Measurements from ENCODE around the gene SFMBT2.

Gene SFMBT2

GRCh38 chr10:7264313-7264756, 146.5 kb downstream of the SFMBT2 start:
- no peak for DNase-seq (ENCODE audit: low read depth)

GRCh38 chr10:7263616-7264015, 147.2 kb downstream of the SFMBT2 start:
- no peak for DNase-seq (ENCODE audit: low read depth)

DNA sequence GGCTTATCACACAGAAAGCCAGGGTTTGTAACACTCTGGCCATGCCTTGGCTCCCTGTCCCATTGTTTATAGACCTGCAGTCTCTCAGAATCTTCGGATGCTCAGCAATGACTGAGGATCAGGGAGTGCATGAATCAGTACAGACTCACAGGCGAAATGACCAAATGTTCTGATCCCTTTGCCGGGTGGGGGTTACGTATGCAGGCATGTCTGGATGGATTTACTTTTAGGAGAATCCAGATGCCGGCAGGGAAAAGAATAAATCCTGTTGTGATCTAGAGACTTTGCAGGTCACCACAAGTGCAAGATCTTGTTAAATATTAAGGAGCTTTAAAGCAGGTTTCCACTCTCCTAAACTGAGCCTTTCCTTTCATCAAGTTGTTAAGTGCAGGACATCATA, 149.5 kb downstream of the SFMBT2 start:
- DNase-seq (ENCODE audit: low read depth), result no peak

- DNase-seq (ENCODE audit: low read depth), result no peak
Measured at GRCh38 chr10:7260912-7261311, 149.9 kb downstream of the SFMBT2 start.

- no peak for DNase-seq (ENCODE audit: low read depth)
Measured at GRCh38 chr10:7260412-7260900, 150.4 kb downstream of the SFMBT2 start.

- DNase-seq (ENCODE audit: low read depth), result peak; percentile 57
Measured at GRCh38 chr10:7258948-7259523, 151.8 kb downstream of the SFMBT2 start.

GRCh38 chr10:7255517-7255916, 155.3 kb downstream of the SFMBT2 start:
- DNase-seq (ENCODE audit: low read depth), result no peak

GRCh38 chr10:7251696-7252465, 159.0 kb downstream of the SFMBT2 start:
- no peak for DNase-seq (ENCODE audit: low read depth)

- DNase-seq (ENCODE audit: low read depth), result no peak
Measured at GRCh38 chr10:7250236-7250635, 160.6 kb downstream of the SFMBT2 start.

- DNase-seq (ENCODE audit: low read depth), result no peak
Measured at GRCh38 chr10:7248585-7249164, 162.2 kb downstream of the SFMBT2 start.

DNA sequence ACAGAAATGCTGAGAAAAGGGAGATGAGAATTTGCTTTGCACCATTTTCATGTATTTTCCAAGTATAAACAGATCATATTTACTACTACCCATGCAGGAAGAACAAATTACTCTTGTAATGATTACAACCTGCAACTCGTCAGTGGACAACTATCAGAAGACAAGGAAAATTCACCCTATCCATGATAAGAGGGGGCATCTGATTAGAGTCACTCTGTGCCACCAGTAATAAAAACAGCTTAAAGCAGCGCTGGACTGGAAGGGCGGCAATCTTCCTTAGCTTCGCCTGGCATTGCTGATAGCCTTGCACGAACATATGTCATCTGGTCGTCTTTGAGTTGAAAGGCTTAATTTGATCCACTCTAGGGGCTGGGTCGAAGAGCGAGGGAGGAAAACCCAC, 162.7 kb downstream of the SFMBT2 start:
- DNase-seq (ENCODE audit: low read depth), result no peak

DNA sequence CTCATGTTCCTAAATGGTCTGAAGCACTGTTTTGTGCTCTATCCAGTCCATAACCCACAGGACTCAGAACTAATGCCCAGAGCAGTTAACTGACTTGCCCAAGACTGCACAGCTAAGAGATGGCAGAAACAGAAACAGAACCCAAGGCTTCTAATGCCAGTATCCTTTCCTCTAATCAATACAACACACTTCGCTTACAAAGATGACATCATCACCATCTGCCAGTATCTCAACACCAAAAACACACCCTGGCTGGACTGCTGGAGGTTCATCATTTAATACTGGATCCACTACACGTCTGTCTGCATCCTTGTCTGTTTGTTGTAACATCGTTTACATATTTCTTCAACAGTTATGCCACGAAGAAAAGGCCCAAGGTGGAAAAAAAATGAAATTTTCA, 165.3 kb downstream of the SFMBT2 start:
- DNase-seq (ENCODE audit: low read depth), result no peak

DNA sequence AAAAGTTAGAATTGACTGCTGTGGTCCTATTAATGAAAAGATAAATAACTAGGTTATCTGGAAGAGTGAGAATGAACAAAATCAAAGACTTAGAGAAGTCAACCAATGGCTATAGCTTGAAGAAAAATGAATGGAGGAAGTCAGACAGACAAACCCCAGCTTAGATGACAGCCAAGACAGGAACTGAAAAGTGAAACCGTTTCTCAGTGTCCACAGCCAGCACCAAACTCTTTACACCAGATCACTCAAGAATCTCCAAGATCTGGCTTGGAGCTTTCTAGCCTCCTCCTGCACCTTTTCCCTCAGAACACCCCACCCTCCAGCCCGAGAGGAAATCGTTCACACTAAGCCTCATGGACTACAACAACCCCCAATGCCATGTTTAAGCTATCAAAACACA, 167.0 kb downstream of the SFMBT2 start:
- no peak for DNase-seq (ENCODE audit: low read depth)

DNA sequence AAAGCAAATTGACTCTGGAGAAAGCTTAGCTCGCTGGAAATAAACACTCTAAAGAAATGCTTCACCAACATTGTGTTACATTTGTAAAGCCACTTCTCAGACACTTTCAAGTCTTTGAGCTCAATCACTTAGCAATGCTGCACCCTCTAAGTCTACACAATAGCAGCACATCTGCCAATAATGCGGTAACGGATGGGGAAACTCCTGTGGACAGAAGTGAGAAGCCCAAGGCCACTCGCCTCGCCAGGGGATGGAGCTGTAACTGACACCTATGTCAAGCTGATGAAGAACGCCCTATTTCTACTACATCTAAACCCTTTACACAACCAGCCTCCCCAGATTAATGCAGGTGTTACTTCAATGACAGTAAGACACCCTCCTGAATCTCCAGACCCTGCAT, 167.7 kb downstream of the SFMBT2 start:
- no peak for DNase-seq (ENCODE audit: low read depth)

DNA sequence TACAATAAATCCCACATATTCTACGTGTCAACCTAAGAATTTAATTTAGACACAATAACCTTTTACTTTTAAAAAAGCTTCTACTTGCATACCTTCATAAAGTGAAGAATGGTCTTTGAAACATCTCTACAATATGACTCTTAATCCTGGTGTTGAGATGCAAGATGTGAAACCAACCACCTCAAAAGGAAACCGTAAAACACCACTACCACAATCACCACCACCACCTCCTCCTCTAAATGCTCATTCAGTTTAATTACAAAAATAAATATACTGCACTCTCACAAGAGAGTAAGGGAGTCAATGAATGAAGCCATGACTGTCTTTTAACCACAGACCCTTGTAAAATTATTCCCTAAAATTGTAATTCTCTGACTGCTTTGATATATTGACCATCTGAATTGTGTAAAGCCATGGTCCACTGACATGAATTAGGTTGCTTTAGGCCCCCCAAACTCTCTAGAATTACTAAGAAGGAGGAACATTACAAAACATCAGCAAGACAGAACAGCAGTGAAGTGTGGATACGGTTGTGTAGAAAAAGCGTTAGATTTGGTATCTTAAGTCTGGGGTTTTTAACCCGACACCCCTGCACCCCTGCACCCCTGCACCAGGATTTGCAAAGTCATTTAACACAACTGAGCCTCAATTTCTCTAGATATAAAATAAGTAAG, 171.4 kb downstream of the SFMBT2 start:
- no peak for DNase-seq (ENCODE audit: low read depth)

DNA sequence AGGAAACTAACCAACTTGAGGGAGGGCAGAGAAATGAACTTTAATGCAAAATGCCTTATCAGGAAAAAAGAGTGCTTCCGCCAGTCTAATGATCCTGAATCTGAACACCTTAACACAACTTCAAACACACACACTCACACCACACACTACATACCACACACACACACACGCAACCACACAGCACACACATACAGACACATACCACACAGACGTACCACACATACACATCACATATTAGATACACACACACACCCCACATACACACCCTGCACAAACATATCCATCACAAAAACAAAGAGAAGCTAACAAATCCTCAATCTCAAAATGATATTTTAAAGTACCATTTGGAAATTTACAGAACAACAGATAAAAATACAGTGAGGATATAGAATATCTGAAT, 175.5 kb downstream of the SFMBT2 start:
- DNase-seq (ENCODE audit: low read depth), result no peak

GRCh38 chr10:7234109-7234508, 176.7 kb downstream of the SFMBT2 start:
- no peak for DNase-seq (ENCODE audit: low read depth)

DNA sequence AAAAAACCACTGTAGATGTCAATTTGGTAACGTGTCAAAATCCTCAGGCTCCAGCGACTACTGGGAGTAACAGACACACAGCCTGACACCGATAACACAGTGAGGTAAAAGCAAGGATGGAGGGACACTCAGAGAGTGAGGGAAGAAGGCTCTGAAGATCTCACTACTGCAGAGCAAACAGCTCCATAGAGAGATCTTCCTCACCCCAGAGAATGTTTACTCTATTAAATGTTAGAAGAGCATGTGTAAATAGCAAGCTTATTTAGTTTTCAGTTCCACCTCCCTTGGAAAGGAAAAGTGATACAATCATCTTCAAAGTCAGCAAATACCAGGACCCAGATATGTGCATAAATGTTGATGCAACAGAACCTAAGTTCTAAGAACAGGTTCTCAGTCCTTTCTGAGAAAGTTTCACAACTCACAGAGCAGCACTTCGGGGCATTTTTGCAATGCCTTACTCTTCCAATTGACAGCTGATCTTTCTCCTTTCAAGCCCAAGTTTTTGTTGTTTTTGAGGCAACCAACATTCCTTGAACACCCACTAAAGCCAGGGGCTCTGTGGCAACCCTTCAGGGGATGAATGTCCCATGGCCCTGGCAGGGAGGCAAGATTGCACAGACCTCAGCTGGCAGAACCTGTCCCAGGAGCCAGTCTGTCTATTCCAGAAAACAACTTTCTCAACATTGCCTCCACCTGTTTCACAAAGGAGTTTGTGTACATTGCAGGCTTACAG, 177.4 kb downstream of the SFMBT2 start:
- no peak for DNase-seq (ENCODE audit: low read depth)

DNA sequence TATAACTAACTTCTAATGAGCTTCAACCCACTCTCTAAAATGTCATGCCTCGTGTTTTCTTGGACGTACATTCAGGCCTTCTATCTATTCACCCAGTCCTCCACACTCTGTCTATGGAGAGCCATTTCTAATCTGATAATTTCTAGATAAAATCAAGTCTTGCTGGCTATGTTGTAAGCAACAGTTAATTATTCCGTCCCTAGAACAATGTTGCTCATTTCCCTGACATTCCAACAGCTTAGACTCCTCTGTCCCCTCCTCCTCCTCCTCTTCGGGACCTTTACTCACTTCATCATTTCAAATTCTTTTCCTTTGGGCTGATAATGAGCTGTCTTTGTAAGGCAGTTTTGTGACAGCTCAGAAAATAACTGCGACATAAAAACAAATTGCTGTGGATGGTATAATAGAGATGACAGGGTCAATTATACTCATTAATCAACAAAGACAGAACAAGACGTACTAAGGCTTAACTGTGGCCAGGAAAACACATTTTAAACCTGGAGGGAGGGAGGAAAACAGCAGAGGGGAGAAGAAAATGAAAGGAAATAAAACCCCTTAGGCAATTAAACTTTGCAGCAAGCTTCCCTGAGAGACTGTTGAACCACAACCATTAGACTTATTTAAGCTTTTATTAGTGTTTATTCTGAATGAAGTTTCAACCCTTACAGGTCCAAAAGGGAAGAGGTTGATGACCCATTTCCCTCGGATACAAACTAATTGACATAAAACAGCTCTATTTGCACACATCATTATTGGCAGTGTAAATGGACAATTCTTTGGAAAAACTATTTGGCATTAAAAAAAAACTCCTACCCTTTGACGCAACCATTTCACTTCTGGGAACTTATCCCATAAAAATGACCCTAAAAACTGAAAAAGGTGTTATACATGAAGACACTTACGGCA, 179.1 kb downstream of the SFMBT2 start:
- DNase-seq (ENCODE audit: low read depth), result no peak

DNA sequence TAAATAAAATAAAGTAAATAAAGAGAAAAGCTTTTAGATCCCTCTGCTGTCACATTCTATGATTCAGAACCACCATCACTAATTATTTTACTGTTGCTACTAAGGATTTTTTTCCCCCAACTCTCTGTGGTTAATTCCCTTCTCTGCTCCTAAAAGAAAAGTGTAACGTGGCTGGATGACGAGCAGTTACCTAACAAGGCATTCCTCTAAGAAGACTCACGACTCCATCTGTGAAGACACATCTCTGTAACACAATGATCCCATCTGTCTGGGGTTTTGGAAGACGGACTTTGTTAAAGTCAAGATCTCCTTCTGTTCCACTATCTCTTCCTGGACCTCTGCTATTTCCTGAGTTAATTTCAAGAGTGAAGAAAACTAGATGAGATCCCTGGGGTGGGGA, 179.9 kb downstream of the SFMBT2 start:
- no peak for DNase-seq (ENCODE audit: low read depth)

DNA sequence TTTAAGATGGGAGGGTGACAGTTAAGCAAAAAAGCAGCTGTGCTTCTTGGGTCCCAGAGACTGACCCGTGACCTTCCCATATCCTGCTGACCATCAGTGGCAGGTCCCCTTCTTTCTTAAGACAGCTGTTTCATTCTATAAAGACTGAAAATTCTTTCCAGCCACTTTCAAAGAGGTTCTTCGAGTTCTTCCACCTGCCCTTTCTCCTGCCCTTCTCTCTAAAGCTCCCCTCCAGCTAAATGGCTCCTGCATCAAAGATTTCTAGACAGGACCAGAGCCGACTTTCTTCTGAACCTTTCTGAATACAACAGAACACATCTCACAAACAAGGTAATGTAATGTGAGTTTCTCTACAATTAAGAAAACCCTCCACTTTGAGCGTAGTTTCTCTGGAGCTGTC, 180.8 kb downstream of the SFMBT2 start:
- no peak for DNase-seq (ENCODE audit: low read depth)

Data from activated gamma-delta T cell treated with anti-CD3 and anti-CD28 coated beads, Interleukin-2, amount 50 U/mL, for 16 hours (primary cell).